A673 (cell line): ENCODE data around the gene RHOXF2.

Source experiments
- CTCF ChIP-seq: fragments of 300-800, 200-600 bp; sonication (generic); conservative IDR thresholded peaks from 2 replicates; pipeline ENCODE4 v1.5.1; 2017; ENCODE audit warnings: low read depth, mild to moderate bottlenecking, antibody characterized with exemption, low read length, moderate library complexity, mixed read lengths
- EZH2 ChIP-seq: fragments of 200-600 bp; sonication (generic); IDR thresholded peaks from 2 replicates; pipeline ENCODE4 v1.6.1; 2017; ENCODE audit warnings: borderline replicate concordance, low read depth, mild to moderate bottlenecking, mixed read lengths, antibody characterized with exemption, low read length; ENCODE audit not compliant: poor library complexity, severe bottlenecking

GRCh38 chrX:120136128-120136527, 22.3 kb upstream of the RHOXF2 start:
- TF ChIP-seq CTCF (no peak), EZH2 (no peak)
